Loucy (cell line): ENCODE results near the gene RHCG.

Experiments used
- H2AFZ ChIP-seq: fragments of 200-600 bp; sonication (generic); 2 replicates; pipeline ENCODE4 v1.6.0; 2016; ENCODE audit warnings: antibody characterized with exemption, mild to moderate bottlenecking, low read length, moderate library complexity
- H3F3A ChIP-seq: fragments of 200-600 bp; 2 replicates; pipeline ENCODE4 v1.6.0; 2016; ENCODE audit warnings: antibody characterized with exemption, low read depth, mild to moderate bottlenecking
- H3K27me3 ChIP-seq: fragments of 200-600 bp; sonication (generic); 2 replicates; pipeline ENCODE4 v1.6.1; 2014; ENCODE audit warnings: low read length, mild to moderate bottlenecking; ENCODE audit not compliant: insufficient read depth, poor library complexity, severe bottlenecking
- H3K36me3 ChIP-seq: fragments of 200-600 bp; sonication (generic); 2 replicates; pipeline ENCODE4 v1.6.1; 2016; ENCODE audit warnings: low read length; ENCODE audit not compliant: insufficient read depth
- H3K4me1 ChIP-seq: fragments of 200-600 bp; sonication (generic); 2 replicates; pipeline ENCODE4 v1.5.1; 2014; ENCODE audit warnings: low read length, mild to moderate bottlenecking; ENCODE audit not compliant: insufficient read depth, poor library complexity, severe bottlenecking
- H3K4me2 ChIP-seq: fragments of 200-600 bp; sonication (generic); 2 replicates; pipeline ENCODE4 v1.6.0; 2014; ENCODE audit warnings: antibody characterized with exemption, low read length, low read depth, mild to moderate bottlenecking; ENCODE audit not compliant: poor library complexity, severe bottlenecking
- H3K4me3 ChIP-seq: fragments of 200-600 bp; sonication (generic); 2 replicates; pipeline ENCODE4 v1.5.1; 2014; ENCODE audit warnings: low read length, mild to moderate bottlenecking, mixed read lengths; ENCODE audit not compliant: poor library complexity, severe bottlenecking
- H3K79me2 ChIP-seq: fragments of 200-600 bp; sonication (generic); 2 replicates; pipeline ENCODE4 v1.6.1; 2014; ENCODE audit warnings: low read length; ENCODE audit not compliant: insufficient read depth
- H3K9ac ChIP-seq: fragments of 200-600 bp; sonication (generic); 2 replicates; pipeline ENCODE4 v1.6.0; 2014; ENCODE audit warnings: mild to moderate bottlenecking, low read depth, low read length, moderate library complexity; ENCODE audit not compliant: poor library complexity, severe bottlenecking
- H3K9me2 ChIP-seq: fragments of 200-600 bp; sonication (generic); replicated peaks from 2 replicates; pipeline ENCODE4 v1.6.1; 2016; ENCODE audit warnings: low read depth, low read length, mixed read lengths
- H3K9me3 ChIP-seq: fragments of 200-600 bp; sonication (generic); 2 replicates; pipeline ENCODE4 v1.6.1; 2014; ENCODE audit warnings: mild to moderate bottlenecking, antibody characterized with exemption, low read length, low read depth; ENCODE audit not compliant: insufficient read depth
- H4K20me1 ChIP-seq: fragments of 200-600 bp; sonication (generic); 2 replicates; pipeline ENCODE4 v1.6.0; 2014; ENCODE audit warnings: antibody characterized with exemption, low read length, mild to moderate bottlenecking; ENCODE audit not compliant: insufficient read depth, poor library complexity, severe bottlenecking
- EZH2phosphoT487 ChIP-seq: fragments of 200-600 bp; IDR thresholded peaks from 2 replicates; pipeline ENCODE4 v1.6.1; 2018; ENCODE audit warnings: antibody characterized with exemption, mild to moderate bottlenecking, moderate library complexity, borderline replicate concordance
- TF ChIP-seq, protein P1 (sequence below): fragments of 200-600 bp; sonication (generic); conservative IDR thresholded peaks from 2 replicates; pipeline ENCODE4 v1.5.1; 2014; ENCODE audit warnings: mild to moderate bottlenecking, antibody characterized with exemption, low read length

Gene RHCG

DNA sequence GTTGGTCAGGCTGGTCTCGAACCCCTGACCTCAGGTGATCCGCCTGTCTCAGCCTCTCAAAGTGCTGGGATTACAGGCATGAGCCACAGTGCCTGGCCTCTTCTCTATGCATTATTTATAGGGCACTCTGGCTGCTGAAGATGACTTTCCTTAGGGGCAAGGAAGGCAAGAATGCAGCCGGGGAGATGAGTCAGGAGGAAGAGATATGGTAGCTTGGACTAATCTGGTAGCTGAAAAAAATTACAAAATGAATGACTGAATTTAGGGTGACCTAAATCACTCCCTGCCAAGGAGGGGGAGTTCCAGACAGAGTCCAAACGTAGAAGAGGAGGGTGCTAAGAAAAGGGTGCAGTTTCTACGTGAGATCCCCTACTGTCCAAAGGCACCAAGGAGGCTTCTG, 14.2 kb downstream of the RHCG start:
- H3K36me3 ChIP-seq: no peaks in the 10 kb centered on the region
- H3K4me1 ChIP-seq: no peaks in the 10 kb centered on the region
- no peak overlapping the region for H3K4me3 ChIP-seq
- no peaks in the 10 kb centered on the region for H4K20me1 ChIP-seq
- no peak overlapping the region for H3K9ac ChIP-seq
- no peaks in the 10 kb centered on the region for H3K9me2 ChIP-seq
- H3K79me2 ChIP-seq: no peaks in the 10 kb centered on the region
- H3K27me3 ChIP-seq: no peaks in the 10 kb centered on the region
- no peaks in the 10 kb centered on the region for H3K9me3 ChIP-seq
- H2AFZ ChIP-seq: no peak overlapping the region
- TF ChIP-seq, protein P1, sequence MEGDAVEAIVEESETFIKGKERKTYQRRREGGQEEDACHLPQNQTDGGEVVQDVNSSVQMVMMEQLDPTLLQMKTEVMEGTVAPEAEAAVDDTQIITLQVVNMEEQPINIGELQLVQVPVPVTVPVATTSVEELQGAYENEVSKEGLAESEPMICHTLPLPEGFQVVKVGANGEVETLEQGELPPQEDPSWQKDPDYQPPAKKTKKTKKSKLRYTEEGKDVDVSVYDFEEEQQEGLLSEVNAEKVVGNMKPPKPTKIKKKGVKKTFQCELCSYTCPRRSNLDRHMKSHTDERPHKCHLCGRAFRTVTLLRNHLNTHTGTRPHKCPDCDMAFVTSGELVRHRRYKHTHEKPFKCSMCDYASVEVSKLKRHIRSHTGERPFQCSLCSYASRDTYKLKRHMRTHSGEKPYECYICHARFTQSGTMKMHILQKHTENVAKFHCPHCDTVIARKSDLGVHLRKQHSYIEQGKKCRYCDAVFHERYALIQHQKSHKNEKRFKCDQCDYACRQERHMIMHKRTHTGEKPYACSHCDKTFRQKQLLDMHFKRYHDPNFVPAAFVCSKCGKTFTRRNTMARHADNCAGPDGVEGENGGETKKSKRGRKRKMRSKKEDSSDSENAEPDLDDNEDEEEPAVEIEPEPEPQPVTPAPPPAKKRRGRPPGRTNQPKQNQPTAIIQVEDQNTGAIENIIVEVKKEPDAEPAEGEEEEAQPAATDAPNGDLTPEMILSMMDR: no peak
- TF ChIP-seq EZH2phosphoT487: no peak
- no peaks in the 10 kb centered on the region for H3F3A ChIP-seq
- H3K4me2 ChIP-seq: no peak overlapping the region

DNA sequence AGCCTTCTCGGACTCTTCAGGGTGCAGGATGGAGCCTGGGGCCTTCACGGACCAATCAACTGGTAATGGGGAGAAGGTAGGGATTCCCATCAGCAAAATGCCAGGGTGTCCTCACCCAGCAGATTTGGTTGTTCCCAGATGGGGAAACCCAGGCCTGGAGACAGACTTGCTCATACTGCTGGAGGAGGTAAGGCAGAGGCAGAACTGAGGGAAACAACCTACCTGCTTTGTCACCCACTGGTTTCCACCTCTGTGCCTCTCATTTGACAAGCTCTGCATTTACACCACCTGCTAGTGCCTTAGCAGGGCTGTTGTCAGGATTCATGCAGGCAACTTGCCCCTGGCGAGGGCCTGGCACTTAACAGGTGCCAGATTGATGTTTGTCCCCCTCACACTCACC, 15.9 kb downstream of the RHCG start:
- H3F3A ChIP-seq: no peaks in the 10 kb centered on the region
- no peak for TF ChIP-seq EZH2phosphoT487
- TF ChIP-seq, protein P1: no peak

DNA sequence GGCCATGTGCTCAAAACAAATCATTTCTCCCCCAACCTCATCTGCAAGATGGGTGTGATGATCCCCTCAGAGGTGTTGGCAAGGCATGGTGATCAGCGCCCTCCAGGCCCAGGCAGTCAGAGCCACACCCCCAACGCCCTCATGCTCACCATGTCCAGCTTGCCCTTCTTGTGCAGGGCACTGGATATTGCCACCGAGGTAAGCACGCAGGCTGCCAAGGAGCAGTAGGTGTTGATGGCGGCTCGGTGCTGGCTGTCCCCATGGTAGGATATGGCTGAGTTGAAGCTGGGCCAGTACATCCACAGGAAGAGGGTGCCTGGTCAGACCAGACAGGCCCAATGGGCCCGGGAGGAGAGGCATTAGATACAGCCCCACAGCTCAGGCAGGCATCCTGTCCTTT, 17.2 kb downstream of the RHCG start:
- Histone ChIP-seq H3K9ac (no peak overlapping the region), H3K9me3 (no peaks in the 10 kb centered on the region), H3K4me3 (no peak overlapping the region), H3K36me3 (no peaks in the 10 kb centered on the region), H4K20me1 (no peaks in the 10 kb centered on the region), H3K4me1 (no peaks in the 10 kb centered on the region), H3K4me2 (no peak overlapping the region), H3F3A (no peaks in the 10 kb centered on the region), H2AFZ (no peak overlapping the region), H3K79me2 (no peaks in the 10 kb centered on the region), H3K27me3 (no peaks in the 10 kb centered on the region), H3K9me2 (no peaks in the 10 kb centered on the region)
- TF ChIP-seq, protein P1: no peak
- no peak for TF ChIP-seq EZH2phosphoT487

More for the DNA sequence above, 15.9 kb downstream of the RHCG start:
- Histone ChIP-seq H3K36me3 (no peaks in the 10 kb centered on the region), H3K27me3 (no peaks in the 10 kb centered on the region), H3K4me3 (no peak overlapping the region), H3K9me3 (no peaks in the 10 kb centered on the region), H2AFZ (no peak overlapping the region), H3K9ac (no peak overlapping the region), H3K79me2 (no peaks in the 10 kb centered on the region), H3K9me2 (no peaks in the 10 kb centered on the region), H4K20me1 (no peaks in the 10 kb centered on the region), H3K4me1 (no peaks in the 10 kb centered on the region), H3K4me2 (no peak overlapping the region)
